HepG2 (cell line): ENCODE results near the gene CD72. TPM values are rescaled to one million over a fixed set of nuclear protein-coding genes. Genes with fewer than 3 reads are reported as not detected.
A peak's percentile ranks its signal among the peaks of the same experiment; 100 is the strongest.

ENCODE experiments used
- GABPA ChIP-seq, 2 experiments: IDR thresholded peaks; 2 replicates each; pipeline ENCODE4 v1.6.1; 2011 to 2016; ENCODE audit warnings: low read depth in 2 of 2, low read length in 1 of 2, missing biosample characterization in 1 of 2, missing genetic modification characterization in 1 of 2
- MEIS1 ChIP-seq: sonication (generic); formaldehyde crosslinking; IDR thresholded peaks from 2 replicates; pipeline ENCODE4 v1.9.0; 2021; ENCODE audit warnings: mild to moderate bottlenecking, missing genetic modification reagents, moderate library complexity, borderline replicate concordance
- NONO ChIP-seq, 2 experiments: fragments of 450-650 bp in 1 of 2; sonication (generic) in 1 of 2; formaldehyde crosslinking in 1 of 2; IDR thresholded peaks in 1 of 2; conservative IDR thresholded peaks in 1 of 2; 2 replicates each; pipeline versions ENCODE4 v1.6.1 to v1.8.0; 2017 to 2022; ENCODE audit warnings: mild to moderate bottlenecking in 1 of 2, missing genetic modification reagents in 1 of 2, moderate library complexity in 1 of 2
- SNAI1 ChIP-seq: sonication (generic); formaldehyde crosslinking; IDR thresholded peaks from 2 replicates; pipeline ENCODE4 v1.5.0; 2020; ENCODE audit warnings: mild to moderate bottlenecking, missing genetic modification reagents, borderline replicate concordance
- ZNF292 ChIP-seq: sonication (generic); formaldehyde crosslinking; IDR thresholded peaks from 2 replicates; pipeline ENCODE4 v1.8.1; 2022; ENCODE audit warnings: mild to moderate bottlenecking, low read depth, missing genetic modification reagents, borderline replicate concordance
- ZNF501 ChIP-seq: sonication (generic); formaldehyde crosslinking; IDR thresholded peaks from 2 replicates; pipeline ENCODE4 v1.5.1; 2020; ENCODE audit warnings: mild to moderate bottlenecking, moderate library complexity, missing genetic modification reagents
- ZNF598 ChIP-seq: sonication (generic); formaldehyde crosslinking; IDR thresholded peaks from 2 replicates; pipeline ENCODE4 v1.5.1; 2020; ENCODE audit warnings: mild to moderate bottlenecking, missing genetic modification reagents, borderline replicate concordance
- ZNF761 ChIP-seq: sonication (generic); formaldehyde crosslinking; conservative IDR thresholded peaks from 2 replicates; pipeline ENCODE4 v1.4.0; 2020; ENCODE audit warnings: mild to moderate bottlenecking, missing genetic modification reagents
- ZSCAN31 ChIP-seq: sonication (generic); formaldehyde crosslinking; IDR thresholded peaks from 2 replicates; pipeline ENCODE4 v1.5.0; 2020; ENCODE audit warnings: low read depth, mild to moderate bottlenecking, missing genetic modification reagents
- polyA plus RNA-seq, 8 experiments: library from polyadenylated mRNA; depleted of rRNA in 3 of 8; stranded (reverse) in 7 of 8; unstranded in 1 of 8; fragments of >200 nt; fragmentation: Illumina TruSeq in 4 of 8; extraction: Trizol in 4 of 8; gene quantifications; 2 replicates each; pipeline versions ENCODE4 v1.2.1 to v1.2.3, GENCODE V29; 2011 to 2016; ENCODE audit warnings: low read depth in 4 of 8, missing spikeins in 1 of 8, mixed read lengths in 1 of 8; ENCODE audit not compliant: insufficient read depth in 1 of 8
- total RNA-seq, 5 experiments: library from RNA; depleted of rRNA; stranded (reverse); fragments of >200 nt; fragmentation: Illumina TruSeq; extraction: Trizol; gene quantifications; 2 replicates each; pipeline ENCODE4 v1.2.3, GENCODE V29; 2016; ENCODE audit warnings: low read depth in 1 of 5
- TF ChIP-seq, protein P1 (sequence below): sonication (generic); formaldehyde crosslinking; IDR thresholded peaks from 2 replicates; pipeline ENCODE4 v1.5.0; 2020; ENCODE audit warnings: missing genetic modification reagents, mild to moderate bottlenecking, borderline replicate concordance
- TF ChIP-seq, protein P2 (sequence below), 2 experiments: sonication (generic) in 1 of 2; formaldehyde crosslinking in 1 of 2; IDR thresholded peaks; 2 replicates each; pipeline versions ENCODE4 v1.5.1 to v1.6.1; 2011 to 2020; ENCODE audit warnings: borderline replicate concordance in 1 of 2, low read depth in 1 of 2, low read length in 1 of 2, mild to moderate bottlenecking in 1 of 2, missing genetic modification reagents in 1 of 2, moderate library complexity in 1 of 2
- TF ChIP-seq, protein P3 (sequence below): sonication (generic); formaldehyde crosslinking; IDR thresholded peaks from 2 replicates; pipeline ENCODE4 v1.4.0; 2020; ENCODE audit warnings: missing genetic modification reagents
- TF ChIP-seq, protein P4 (sequence below): sonication (generic); formaldehyde crosslinking; IDR thresholded peaks from 2 replicates; pipeline ENCODE4 v1.4.0; 2020; ENCODE audit warnings: missing genetic modification reagents, borderline replicate concordance
- TF ChIP-seq, protein P5 (sequence below): IDR thresholded peaks from 2 replicates; pipeline ENCODE4 v1.6.1; 2012; ENCODE audit warnings: low read depth, low read length, improper control_type of control experiment

The CD72 gene
- total and polyA plus RNA-seq, 2 of the 13 experiments (the other 11 are each of a cell fraction or from before 2014, with no cell fraction given), result 0.18 to 1.1 TPM

DNA sequence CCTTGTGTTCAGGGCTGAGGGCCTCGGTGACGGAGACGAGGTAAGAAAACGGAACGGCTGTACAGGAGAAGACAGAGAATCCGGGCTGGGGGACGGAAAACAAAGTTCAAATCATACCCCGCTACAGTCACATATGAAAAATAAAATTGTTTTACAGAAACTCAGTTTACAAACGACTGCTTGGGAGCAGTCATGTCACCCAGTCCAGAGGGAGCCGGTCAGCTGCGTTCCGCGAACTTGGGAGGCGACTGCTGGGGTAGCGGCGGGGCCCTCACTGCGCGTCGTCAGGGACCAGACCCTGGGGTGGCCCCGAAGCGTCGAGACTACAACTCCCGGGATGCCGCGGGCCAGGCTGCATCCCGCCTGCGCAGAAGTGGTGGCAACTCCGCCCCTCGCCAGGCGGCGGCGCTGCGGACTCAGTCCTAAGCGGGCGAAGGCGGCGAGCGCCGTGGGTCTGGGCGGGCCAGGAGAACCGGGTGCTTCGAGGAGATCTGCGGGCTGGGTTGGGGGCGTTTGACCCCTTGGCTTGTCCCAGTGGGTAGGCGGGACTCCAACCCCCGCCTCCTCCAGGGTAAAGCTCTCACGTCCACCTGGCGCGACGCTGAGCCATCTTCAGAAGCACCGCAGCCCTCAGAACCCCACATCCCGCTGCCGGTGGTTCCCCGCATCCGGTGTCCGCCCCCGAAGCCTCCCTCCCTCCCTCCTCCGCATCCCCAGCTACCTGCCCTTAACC, 28.5 kb upstream of the CD72 start (continued):
- TF ChIP-seq, protein P1, sequence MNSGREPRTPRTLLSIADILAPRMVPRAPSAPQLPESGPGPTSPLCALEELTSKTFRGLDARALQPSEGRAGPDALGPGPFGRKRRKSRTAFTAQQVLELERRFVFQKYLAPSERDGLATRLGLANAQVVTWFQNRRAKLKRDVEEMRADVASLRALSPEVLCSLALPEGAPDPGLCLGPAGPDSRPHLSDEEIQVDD (CRISPR knock-in tag), result no peak
- peak; percentile 44; the same call in 1 of the 2 replicates for TF ChIP-seq ZSCAN31 (CRISPR knock-in tag)
- no peak for TF ChIP-seq SNAI1 (CRISPR knock-in tag)
- peak; percentile 52 for TF ChIP-seq GABPA (IDR thresholded peaks at IDR 0.05; ENCODE audit: low read depth, low read length)
- peak; percentile 61 for TF ChIP-seq GABPA (CRISPR knock-in tag; IDR thresholded peaks at IDR 0.05; ENCODE audit: low read depth)
- TF ChIP-seq MEIS1 (CRISPR knock-in tag), result peak; percentile 56; the same call in 1 of the 2 replicates
- no peak for TF ChIP-seq ZNF598 (CRISPR knock-in tag)
- no peak for TF ChIP-seq ZNF292 (CRISPR knock-in tag)
- TF ChIP-seq, protein P2, sequence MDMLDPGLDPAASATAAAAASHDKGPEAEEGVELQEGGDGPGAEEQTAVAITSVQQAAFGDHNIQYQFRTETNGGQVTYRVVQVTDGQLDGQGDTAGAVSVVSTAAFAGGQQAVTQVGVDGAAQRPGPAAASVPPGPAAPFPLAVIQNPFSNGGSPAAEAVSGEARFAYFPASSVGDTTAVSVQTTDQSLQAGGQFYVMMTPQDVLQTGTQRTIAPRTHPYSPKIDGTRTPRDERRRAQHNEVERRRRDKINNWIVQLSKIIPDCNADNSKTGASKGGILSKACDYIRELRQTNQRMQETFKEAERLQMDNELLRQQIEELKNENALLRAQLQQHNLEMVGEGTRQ (IDR thresholded peaks at IDR 0.05; ENCODE audit: low read depth, low read length), result no peak
- TF ChIP-seq, protein P2 (CRISPR knock-in tag; IDR thresholded peaks at IDR 0.05; ENCODE audit: borderline replicate concordance), result no peak
- TF ChIP-seq, protein P3, sequence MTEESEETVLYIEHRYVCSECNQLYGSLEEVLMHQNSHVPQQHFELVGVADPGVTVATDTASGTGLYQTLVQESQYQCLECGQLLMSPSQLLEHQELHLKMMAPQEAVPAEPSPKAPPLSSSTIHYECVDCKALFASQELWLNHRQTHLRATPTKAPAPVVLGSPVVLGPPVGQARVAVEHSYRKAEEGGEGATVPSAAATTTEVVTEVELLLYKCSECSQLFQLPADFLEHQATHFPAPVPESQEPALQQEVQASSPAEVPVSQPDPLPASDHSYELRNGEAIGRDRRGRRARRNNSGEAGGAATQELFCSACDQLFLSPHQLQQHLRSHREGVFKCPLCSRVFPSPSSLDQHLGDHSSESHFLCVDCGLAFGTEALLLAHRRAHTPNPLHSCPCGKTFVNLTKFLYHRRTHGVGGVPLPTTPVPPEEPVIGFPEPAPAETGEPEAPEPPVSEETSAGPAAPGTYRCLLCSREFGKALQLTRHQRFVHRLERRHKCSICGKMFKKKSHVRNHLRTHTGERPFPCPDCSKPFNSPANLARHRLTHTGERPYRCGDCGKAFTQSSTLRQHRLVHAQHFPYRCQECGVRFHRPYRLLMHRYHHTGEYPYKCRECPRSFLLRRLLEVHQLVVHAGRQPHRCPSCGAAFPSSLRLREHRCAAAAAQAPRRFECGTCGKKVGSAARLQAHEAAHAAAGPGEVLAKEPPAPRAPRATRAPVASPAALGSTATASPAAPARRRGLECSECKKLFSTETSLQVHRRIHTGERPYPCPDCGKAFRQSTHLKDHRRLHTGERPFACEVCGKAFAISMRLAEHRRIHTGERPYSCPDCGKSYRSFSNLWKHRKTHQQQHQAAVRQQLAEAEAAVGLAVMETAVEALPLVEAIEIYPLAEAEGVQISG, result peak; percentile 95
- no peak for TF ChIP-seq NONO (IDR thresholded peaks at IDR 0.05)
- peak; percentile 58; the same call in 1 of the 2 replicates for TF ChIP-seq NONO (CRISPR knock-in tag; conservative IDR thresholded peaks at IDR 0.05)
- TF ChIP-seq, protein P4, sequence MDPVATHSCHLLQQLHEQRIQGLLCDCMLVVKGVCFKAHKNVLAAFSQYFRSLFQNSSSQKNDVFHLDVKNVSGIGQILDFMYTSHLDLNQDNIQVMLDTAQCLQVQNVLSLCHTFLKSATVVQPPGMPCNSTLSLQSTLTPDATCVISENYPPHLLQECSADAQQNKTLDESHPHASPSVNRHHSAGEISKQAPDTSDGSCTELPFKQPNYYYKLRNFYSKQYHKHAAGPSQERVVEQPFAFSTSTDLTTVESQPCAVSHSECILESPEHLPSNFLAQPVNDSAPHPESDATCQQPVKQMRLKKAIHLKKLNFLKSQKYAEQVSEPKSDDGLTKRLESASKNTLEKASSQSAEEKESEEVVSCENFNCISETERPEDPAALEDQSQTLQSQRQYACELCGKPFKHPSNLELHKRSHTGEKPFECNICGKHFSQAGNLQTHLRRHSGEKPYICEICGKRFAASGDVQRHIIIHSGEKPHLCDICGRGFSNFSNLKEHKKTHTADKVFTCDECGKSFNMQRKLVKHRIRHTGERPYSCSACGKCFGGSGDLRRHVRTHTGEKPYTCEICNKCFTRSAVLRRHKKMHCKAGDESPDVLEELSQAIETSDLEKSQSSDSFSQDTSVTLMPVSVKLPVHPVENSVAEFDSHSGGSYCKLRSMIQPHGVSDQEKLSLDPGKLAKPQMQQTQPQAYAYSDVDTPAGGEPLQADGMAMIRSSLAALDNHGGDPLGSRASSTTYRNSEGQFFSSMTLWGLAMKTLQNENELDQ (CRISPR knock-in tag), result no peak
- TF ChIP-seq ZNF761, result 0 out of 2 replicates have a peak, but pooled peaks have one; percentile 29
- TF ChIP-seq ZNF501 (CRISPR knock-in tag), result 0 out of 2 replicates have a peak, but pooled peaks have one; percentile 62
- TF ChIP-seq, protein P5, sequence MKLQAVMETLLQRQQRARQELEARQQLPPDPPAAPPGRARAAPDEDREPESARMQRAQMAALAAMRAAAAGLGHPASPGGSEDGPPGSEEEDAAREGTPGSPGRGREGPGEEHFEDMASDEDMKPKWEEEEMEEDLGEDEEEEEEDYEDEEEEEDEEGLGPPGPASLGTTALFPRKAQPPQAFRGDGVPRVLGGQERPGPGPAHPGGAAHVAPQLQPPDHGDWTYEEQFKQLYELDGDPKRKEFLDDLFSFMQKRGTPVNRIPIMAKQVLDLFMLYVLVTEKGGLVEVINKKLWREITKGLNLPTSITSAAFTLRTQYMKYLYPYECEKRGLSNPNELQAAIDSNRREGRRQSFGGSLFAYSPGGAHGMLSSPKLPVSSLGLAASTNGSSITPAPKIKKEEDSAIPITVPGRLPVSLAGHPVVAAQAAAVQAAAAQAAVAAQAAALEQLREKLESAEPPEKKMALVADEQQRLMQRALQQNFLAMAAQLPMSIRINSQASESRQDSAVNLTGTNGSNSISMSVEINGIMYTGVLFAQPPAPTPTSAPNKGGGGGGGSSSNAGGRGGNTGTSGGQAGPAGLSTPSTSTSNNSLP, result 0 out of 2 replicates have a peak, but pooled peaks have one; percentile 24
